HUES6 (cell line): Measurements from ENCODE around the gene MSL1.
A peak's percentile ranks its signal among the peaks of the same experiment; 100 is the strongest.
"Not testable (repeated sequence)": the region's sequence is repeated elsewhere in the genome, so short reads cannot be mapped to it uniquely, and the experiment has no call there.

Experiments used
- H3K27ac ChIP-seq: 2 replicates; pipeline ENCODE4 v1.7.0; 2013; ENCODE audit warnings: low read depth, mild to moderate bottlenecking, low read length, inconsistent platforms
- H3K27me3 ChIP-seq: 2 replicates; pipeline ENCODE4 v1.6.1; 2013; ENCODE audit warnings: low read length; ENCODE audit not compliant: control insufficient read depth, insufficient read depth
- H3K36me3 ChIP-seq: 2 replicates; pipeline ENCODE4 v1.6.1; 2013; ENCODE audit warnings: low read length; ENCODE audit not compliant: control insufficient read depth, insufficient read depth
- H3K4me1 ChIP-seq: 2 replicates; pipeline ENCODE4 v1.6.1; 2013; ENCODE audit warnings: low read length; ENCODE audit not compliant: control insufficient read depth, insufficient read depth
- H3K4me3 ChIP-seq: 2 replicates; pipeline ENCODE4 v1.5.1; 2013; ENCODE audit warnings: low read depth, low read length
- H3K9ac ChIP-seq: one replicate; pipeline ENCODE4 v1.6.1; 2013; ENCODE audit warnings: mild to moderate bottlenecking, low read length
- H3K9me3 ChIP-seq: 2 replicates; pipeline ENCODE4 v1.6.1; 2013; ENCODE audit warnings: low read depth, low read length; ENCODE audit not compliant: control insufficient read depth, insufficient read depth

Gene MSL1

DNA sequence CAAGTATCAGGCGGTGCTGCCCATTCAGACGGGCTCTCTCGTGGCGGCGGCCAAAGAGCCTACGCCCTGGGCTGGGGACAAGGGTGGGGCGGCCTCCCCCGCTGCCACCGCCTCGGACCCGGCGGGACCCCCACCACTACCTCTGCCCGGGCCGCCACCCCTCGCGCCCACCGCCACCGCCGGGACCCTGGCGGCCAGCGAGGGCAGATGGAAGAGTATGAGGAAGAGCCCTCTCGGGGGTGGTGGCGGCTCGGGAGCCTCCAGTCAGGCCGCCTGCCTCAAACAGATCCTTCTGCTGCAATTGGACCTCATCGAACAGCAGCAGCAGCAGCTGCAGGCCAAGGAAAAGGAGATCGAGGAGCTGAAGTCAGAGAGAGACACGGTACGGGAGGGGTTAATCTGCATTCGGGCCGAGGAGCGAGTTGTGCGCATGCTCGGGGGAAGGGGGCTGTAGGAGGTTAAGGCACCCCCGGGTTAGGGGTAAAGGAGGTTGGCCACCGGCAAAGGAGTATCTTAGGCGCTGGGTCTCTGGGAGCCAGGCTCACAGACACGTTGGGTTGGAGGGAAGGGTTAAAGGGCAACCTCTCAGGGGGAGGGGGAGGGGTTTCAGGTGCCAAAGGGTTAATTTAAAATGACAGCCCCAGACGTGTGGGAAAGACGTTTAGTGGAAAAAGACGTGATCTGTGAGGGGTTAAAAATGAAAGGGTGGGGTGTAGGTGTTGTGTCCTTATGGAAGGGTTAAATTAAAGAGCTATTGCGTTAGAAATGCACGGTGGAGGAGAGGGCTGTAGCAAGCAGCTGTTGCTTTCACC, 1.4 kb downstream of the MSL1 start:
- Histone ChIP-seq H3K27ac (peak overlapping the region; percentile 94; the same call in 1 of the 2 replicates), H3K4me3 (peak overlapping the region; percentile 78), H3K4me1 (peaks cover 8% of the 10 kb centered on the region; the same call in 1 of the 2 replicates), H3K9ac (peak overlapping the region; percentile 84), H3K27me3 (no peaks in the 10 kb centered on the region), H3K9me3 (no peaks in the 10 kb centered on the region), H3K36me3 (peaks cover 24% of the 10 kb centered on the region)

DNA sequence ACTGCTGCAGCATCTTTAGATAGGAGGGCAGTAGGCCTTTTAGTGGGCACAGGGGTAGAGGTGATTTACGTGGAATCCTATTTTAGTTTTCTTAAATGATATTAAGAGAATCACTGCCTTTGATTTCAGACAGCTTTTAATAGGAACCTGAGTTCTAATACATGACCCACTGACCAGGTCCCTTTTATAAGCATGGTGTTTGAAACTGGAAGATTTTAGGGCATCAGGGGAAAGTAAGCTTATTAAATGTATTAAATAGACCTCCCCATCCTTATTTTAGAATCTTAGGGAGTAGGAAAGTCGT, 2.0 kb downstream of the MSL1 start:
- H3K27me3 ChIP-seq: no peaks in the 10 kb centered on the region
- H3K9ac ChIP-seq: peak overlapping the region; percentile 84
- peaks cover 25% of the 10 kb centered on the region for H3K36me3 ChIP-seq
- H3K4me3 ChIP-seq: peak overlapping the region; percentile 78
- no peak overlapping the region for H3K27ac ChIP-seq
- no peaks in the 10 kb centered on the region for H3K9me3 ChIP-seq
- H3K4me1 ChIP-seq: peaks cover 8% of the 10 kb centered on the region; the same call in 1 of the 2 replicates

DNA sequence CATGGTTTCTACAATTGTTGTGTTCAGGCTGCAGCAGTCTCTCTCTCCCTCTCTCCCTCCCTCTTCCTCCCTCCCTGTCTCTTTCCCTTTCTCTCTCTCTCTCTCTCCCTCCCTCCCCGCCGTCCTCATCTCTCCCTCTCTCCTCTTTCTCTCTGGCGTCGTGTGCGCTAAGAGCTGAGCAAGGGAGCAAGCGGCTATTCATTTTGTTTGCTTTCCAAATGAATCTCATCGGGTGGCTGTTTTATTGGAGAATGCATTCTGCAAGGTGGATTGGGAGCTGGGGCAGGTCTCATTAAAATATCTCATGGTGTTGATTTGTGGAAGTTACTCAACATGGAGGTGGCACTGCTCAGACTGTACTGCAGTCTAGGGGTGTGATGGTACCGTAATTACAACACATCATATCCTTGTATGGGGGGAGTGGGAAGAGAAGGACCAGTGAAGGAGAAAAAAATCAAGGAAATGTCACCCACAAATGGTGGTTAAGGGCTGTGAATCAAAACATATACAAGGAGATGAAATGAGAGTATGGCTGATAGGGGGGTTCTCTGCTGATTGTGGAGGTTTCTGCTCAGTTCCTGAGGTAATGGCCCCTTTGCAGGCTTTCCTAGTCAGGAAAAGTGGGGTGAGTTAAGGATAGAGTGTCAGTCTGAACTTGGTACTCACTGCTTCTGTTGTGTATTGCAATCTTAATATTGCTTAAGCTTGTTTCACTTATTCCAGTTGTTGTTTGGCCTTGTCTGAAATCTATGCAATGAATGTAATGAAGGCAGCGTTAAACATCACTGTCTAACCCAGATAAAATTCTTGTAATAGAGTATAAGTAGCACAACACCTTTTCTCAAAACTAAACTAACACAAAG, 2.7 kb downstream of the MSL1 start:
- Histone ChIP-seq H3K36me3 (peaks cover 32% of the 10 kb centered on the region), H3K4me1 (peaks cover 8% of the 10 kb centered on the region; the same call in 1 of the 2 replicates), H3K27me3 (no peaks in the 10 kb centered on the region), H3K27ac (no peak overlapping the region), H3K4me3 (peak overlapping the region; percentile 78), H3K9ac (peak overlapping the region; percentile 21), H3K9me3 (no peaks in the 10 kb centered on the region)

DNA sequence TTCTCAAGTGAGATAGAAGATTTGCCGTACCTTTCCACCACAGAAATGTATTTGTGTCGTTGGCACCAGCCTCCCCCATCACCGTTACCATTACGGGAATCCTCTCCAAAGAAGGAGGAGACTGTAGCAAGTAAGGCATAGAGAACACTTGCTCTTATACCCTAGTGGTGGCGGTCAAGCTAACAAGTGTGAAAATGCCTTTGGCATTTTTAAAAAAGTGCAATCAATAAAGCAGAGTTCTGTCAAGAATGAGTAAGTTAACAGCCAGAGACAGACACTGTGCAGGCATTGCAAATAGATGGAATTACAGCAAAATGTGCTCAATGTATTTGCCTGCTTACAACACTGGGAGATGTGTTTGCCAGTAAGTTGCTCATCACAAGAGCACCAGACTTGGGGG, 7.7 kb downstream of the MSL1 start:
- no peaks in the 10 kb centered on the region for H3K9me3 ChIP-seq
- H3K27me3 ChIP-seq: no peaks in the 10 kb centered on the region
- 0 out of 2 replicates have a peak, but pooled peaks cover 1% of the 10 kb centered on the region for H3K4me1 ChIP-seq
- H3K4me3 ChIP-seq: no peak overlapping the region
- H3K27ac ChIP-seq: no peak overlapping the region
- H3K9ac ChIP-seq: no peak overlapping the region
- H3K36me3 ChIP-seq: peaks cover 82% of the 10 kb centered on the region

DNA sequence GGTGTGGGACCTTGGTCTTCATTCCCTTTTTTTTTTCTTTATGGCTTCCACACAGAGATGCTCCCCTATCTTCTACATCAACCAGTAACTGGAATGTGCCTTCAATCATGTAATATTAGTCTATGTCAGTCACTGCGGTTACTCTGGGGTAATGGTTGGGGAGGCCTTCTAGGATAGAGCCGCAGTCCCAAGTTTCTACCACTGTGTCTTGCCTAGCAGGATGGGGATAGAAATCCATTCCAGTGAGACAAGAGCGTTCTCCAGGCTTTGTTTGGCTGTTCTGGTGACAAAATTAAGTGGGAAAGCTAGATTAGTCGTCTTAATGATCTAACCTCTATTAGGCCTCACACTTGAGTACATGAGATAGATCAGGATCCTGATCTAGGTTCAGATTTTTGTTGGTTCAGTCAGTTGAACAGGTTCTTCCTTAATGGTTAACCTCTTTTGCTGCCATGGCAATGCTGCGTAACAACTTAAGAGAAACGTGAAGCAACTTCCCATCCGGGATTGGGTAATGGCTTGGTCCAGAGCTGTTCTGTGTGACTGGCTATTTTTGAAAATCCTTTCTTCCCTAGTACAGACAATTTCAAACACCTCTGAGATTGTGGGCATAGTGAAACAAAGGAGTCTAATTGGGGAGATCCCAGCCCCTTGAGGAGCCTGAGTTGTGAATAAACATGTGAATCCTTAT, 8.7 kb downstream of the MSL1 start:
- Histone ChIP-seq H3K27ac (no peak overlapping the region), H3K9ac (no peak overlapping the region), H3K27me3 (no peaks in the 10 kb centered on the region), H3K4me3 (no peak overlapping the region), H3K36me3 (peaks cover 92% of the 10 kb centered on the region), H3K9me3 (no peaks in the 10 kb centered on the region), H3K4me1 (no peaks in the 10 kb centered on the region)

DNA sequence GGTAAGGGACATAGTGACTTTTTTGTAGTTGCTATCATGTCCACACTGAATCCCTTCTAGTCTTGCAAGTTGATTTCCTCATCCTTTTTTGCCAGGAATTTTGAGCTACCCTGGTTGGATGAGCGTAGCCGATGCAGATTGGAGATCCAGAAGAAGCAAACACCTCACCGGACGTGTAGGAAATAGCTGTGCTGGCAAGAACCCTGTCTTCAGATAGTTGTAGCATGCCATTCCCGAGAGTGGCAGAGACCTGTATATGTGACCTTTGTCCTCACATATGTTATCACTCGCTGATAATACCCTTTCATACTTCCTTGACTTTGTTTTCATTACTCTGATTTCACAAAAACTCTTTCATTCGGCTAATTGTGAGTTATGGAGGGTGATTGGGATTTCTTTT, 12.4 kb downstream of the MSL1 start:
- no peaks in the 10 kb centered on the region for H3K27me3 ChIP-seq
- H3K4me3 ChIP-seq: no peak overlapping the region
- H3K27ac ChIP-seq: no peak overlapping the region
- H3K4me1 ChIP-seq: peaks cover 3% of the 10 kb centered on the region
- H3K36me3 ChIP-seq: peaks cover 87% of the 10 kb centered on the region
- H3K9me3 ChIP-seq: no peaks in the 10 kb centered on the region
- no peak overlapping the region for H3K9ac ChIP-seq

DNA sequence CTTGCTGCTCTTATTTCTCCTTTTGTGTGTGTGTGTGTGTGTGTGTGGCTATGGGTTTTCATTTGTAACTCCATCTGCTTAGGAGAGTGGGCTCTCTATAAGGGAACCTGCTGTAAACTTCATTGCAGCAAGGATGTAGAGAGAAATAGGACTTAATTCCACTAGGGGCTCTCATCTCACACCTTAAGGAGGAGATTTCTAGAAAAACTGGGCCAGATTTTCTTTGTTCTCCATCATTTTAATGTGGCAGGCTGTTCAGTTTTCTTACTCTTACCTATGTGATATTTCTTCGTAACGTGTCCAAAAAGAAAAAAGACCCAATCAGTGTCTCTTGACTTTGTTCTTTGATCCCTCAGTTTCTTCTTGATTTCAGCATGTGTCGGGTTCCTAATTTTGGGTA, 14.0 kb downstream of the MSL1 start:
- Histone ChIP-seq H3K9ac (no peak overlapping the region), H3K36me3 (peaks cover 70% of the 10 kb centered on the region), H3K9me3 (no peaks in the 10 kb centered on the region), H3K27ac (no peak overlapping the region), H3K27me3 (no peaks in the 10 kb centered on the region), H3K4me3 (no peak overlapping the region), H3K4me1 (peaks cover 7% of the 10 kb centered on the region)

DNA sequence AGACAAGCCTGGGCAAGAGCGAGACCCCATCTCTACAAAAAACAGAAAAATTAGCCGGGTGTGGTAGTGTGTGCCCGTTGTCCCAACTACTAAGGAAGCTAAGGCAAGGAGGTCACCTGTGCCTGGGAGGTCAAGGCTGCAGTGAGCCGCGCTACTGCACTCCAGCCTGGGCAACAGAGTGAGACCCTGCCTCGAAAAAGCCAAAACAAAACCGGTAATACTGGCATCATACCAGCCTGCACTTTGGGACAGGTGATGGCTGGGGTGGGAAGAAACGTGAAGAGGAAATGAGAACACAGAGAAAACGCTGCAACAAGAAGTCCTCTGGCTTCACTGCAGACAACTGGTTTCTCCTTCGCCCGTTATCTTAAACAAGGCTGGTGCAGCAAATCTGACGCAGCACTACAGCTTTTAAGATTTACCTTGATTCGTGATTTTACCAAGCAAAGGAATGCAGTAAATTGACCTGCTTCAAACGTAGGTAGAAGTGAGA, 17.8 kb downstream of the MSL1 start:
- Histone ChIP-seq H3K4me3 (peak overlapping the region; percentile 92), H3K9me3 (no peaks in the 10 kb centered on the region), H3K4me1 (peaks cover 11% of the 10 kb centered on the region), H3K27ac (peak overlapping the region; percentile 85), H3K36me3 (peaks cover 54% of the 10 kb centered on the region), H3K27me3 (no peaks in the 10 kb centered on the region), H3K9ac (peak overlapping the region; percentile 98)

DNA sequence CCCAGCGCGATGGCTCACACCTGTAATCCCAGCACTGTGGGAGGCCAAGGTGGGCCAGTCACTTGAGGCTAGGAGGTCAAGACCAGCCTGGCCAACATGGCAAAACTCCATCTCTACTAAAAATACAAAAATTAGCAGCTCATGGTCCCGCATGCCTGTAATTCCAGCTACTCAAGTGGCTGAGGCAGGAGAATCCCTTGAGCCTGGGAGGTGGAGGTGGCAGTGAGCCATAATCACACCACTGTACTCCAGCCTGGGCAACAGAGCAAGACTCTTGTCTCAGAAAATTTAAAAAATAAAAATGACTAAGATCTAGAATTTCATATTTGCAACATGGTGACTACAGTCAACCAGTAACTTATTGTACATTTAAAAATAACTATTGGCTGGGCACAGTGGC, 21.4 kb downstream of the MSL1 start:
- not testable (repeated sequence) for H3K4me3 ChIP-seq, H3K27ac ChIP-seq, H3K9ac ChIP-seq, H3K27me3 ChIP-seq, H3K9me3 ChIP-seq
- Histone ChIP-seq H3K4me1 (peaks cover 11% of the 10 kb centered on the region), H3K36me3 (peaks cover 42% of the 10 kb centered on the region)

DNA sequence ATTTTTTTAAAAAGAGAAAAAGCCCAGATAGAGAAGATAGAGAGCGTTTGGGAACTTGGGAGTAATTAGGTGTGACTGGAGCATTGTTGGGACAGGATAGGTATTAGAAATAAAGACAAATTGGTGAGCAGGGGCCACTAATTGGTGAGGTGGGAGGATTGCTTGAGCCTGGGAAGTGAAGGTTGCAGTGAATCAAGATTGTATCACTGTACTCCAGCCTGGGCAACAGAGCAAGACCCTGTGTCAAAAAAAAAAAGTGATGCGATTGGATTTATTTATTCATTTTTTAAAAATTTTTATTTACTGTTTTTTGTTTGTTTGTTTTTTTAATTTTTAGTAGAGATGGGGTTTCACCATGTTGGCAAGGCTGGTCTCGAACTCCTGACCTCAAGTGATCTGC, 23.7 kb downstream of the MSL1 start:
- Histone ChIP-seq H3K27me3 (no peaks in the 10 kb centered on the region), H3K27ac (no peak overlapping the region), H3K9me3 (no peaks in the 10 kb centered on the region), H3K9ac (no peak overlapping the region), H3K4me1 (peaks cover 3% of the 10 kb centered on the region; the same call in 1 of the 2 replicates), H3K4me3 (no peak overlapping the region), H3K36me3 (peaks cover 64% of the 10 kb centered on the region)
